T-cell (primary cell): Measurements from ENCODE around the gene REELD1. TPM values are rescaled to one million over a fixed set of nuclear protein-coding genes. Genes with fewer than 3 reads are reported as not detected.

Source experiments
- ATAC-seq, 4 experiments: fragments of 200-7000 bp in 3 of 4; fragments of 150-1000 bp in 1 of 4; cut with Tn5 transposase; replicated peaks in 1 of 4; 1 replicate in 3 of 4; 2 replicates in 1 of 4; pipeline ENCODE4 v1.10.0; 2021; ENCODE audit warnings: moderate library complexity in 3 of 4, mild to moderate bottlenecking in 2 of 4, moderate number of reproducible peaks in 1 of 4
- CTCF ChIA-PET, 2 donors: fragments of 300-600 bp; sonication (Branson Sonifier 250); formaldehyde crosslinking; loops; one replicate each; lab custom pipeline; 2022; ENCODE audit warnings: antibody characterized with exemption in 2 of 2; lab: Charles Lee
- POLR2A ChIA-PET, 2 donors: fragments of 300-600 bp; sonication (Branson Sonifier 250); formaldehyde crosslinking; loops; one replicate each; lab custom pipeline; 2022; ENCODE audit warnings: antibody characterized with exemption in 2 of 2; lab: Charles Lee
- DNase-seq, 35 experiments: peaks; one replicate each; pipeline versions ENCODE4 v3.0.0 to v3.0.0-alpha.2; 2013 to 2023
- H3K27ac ChIP-seq: one replicate; pipeline ENCODE4 v1.5.1; 2013; ENCODE audit warnings: low read length
- H3K27me3 ChIP-seq, 2 experiments: replicated peaks in 1 of 2; 1 replicate in 1 of 2; 2 replicates in 1 of 2; pipeline versions ENCODE4 v1.6.1 to v1.7.0; 2013; ENCODE audit warnings: low read length in 1 of 2, mixed read lengths in 1 of 2; ENCODE audit not compliant: control insufficient read depth in 2 of 2, insufficient read depth in 2 of 2; ENCODE audit errors: extremely low read depth in 1 of 2
- H3K36me3 ChIP-seq, 2 donors: 1 replicate in 1 of 2; 2 replicates in 1 of 2; pipeline versions ENCODE4 v1.6.1 to v1.7.0; 2013; ENCODE audit warnings: low read length in 1 of 2; ENCODE audit not compliant: control insufficient read depth in 2 of 2, insufficient read depth in 1 of 2; ENCODE audit errors: extremely low read depth in 1 of 2
- H3K4me1 ChIP-seq, 2 experiments: 1 replicate in 1 of 2; 2 replicates in 1 of 2; pipeline versions ENCODE4 v1.6.1 to v1.7.0; 2013; ENCODE audit warnings: low read length in 2 of 2, mixed read lengths in 1 of 2; ENCODE audit not compliant: insufficient read depth in 2 of 2, control insufficient read depth in 1 of 2; ENCODE audit errors: extremely low read depth in 1 of 2
- H3K4me3 ChIP-seq, 2 donors: 1 replicate in 1 of 2; 2 replicates in 1 of 2; pipeline versions ENCODE4 v1.5.1 to v1.7.0; 2013; ENCODE audit warnings: mild to moderate bottlenecking in 2 of 2, low read length in 1 of 2, moderate library complexity in 1 of 2; ENCODE audit not compliant: control insufficient read depth in 1 of 2; ENCODE audit errors: extremely low read depth in 1 of 2
- H3K9me3 ChIP-seq: 2 replicates; pipeline ENCODE4 v1.7.0; 2013
- H3K27ac Mint-ChIP-seq, 2 donors: one replicate each; pipeline ENCODE4 v1.8.0; 2020 to 2021; ENCODE audit warnings: mild to moderate bottlenecking in 2 of 2, mixed read lengths in 2 of 2
- H3K27me3 Mint-ChIP-seq, 2 donors: one replicate each; pipeline ENCODE4 v1.8.0; 2021 to 2022; ENCODE audit warnings: mixed read lengths in 2 of 2
- H3K36me3 Mint-ChIP-seq: one replicate; pipeline ENCODE4 v1.8.0; 2021; ENCODE audit warnings: mixed read lengths
- H3K4me1 Mint-ChIP-seq, 3 donors: one replicate each; pipeline ENCODE4 v1.8.0; 2020 to 2022; ENCODE audit warnings: mixed read lengths in 3 of 3, mild to moderate bottlenecking in 1 of 3
- H3K4me3 Mint-ChIP-seq, 3 donors: one replicate each; pipeline ENCODE4 v1.8.0; 2020 to 2022; ENCODE audit warnings: mild to moderate bottlenecking in 3 of 3, mixed read lengths in 3 of 3, moderate library complexity in 3 of 3
- H3K9me3 Mint-ChIP-seq, 3 donors: one replicate each; pipeline ENCODE4 v1.8.0; 2020 to 2022; ENCODE audit warnings: mixed read lengths in 3 of 3
- WGBS: methylation state at CpG from one replicate; pipeline ENCODE4 v1.1.5; 2013; ENCODE audit warnings: missing lambda C conversion rate; ENCODE audit not compliant: insufficient coverage; 5-methylcytosine and 5-hydroxymethylcytosine counted together
- total RNA-seq, 35 experiments: library from RNA in 6 of 35; stranded (reverse) in 6 of 35; fragments of 120-200 nt in 1 of 35; gene quantifications; one replicate each; pipeline versions ENCODE4 v1.2.1 to v1.2.4 and lab custom pipeline; 2013 to 2026

Gene REELD1
- total RNA-seq, 5 donors from 2014 or later (not counting 1 experiment from before 2014, with no cell fraction given): 0.65 to 2.0 (median 1.4) TPM

DNA sequence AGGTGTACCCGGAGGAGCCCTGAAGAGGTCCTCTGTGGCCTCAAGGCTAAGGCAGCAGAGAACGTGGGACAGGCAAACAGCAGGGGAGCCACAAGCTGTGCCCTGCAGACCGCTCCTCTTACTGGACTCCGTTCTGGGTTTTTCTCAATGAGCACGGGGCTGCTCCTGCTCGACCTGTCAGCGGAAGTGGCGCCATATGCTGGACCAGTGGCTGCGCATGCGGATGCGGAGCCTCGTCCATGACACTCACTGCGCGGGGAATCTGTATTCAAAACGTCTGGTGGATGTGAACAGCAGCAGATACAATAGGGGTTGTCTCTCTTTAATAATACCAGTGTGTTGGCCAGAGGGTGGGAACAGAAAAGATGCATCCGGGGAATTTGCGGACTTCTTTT lies 29.5 kb downstream of the REELD1 start:
- no peak for DNase-seq
- ChIA-PET CTCF (no interaction called here), POLR2A (no interaction called here)
- Histone ChIP-seq H3K27ac (no peak overlapping the region), H3K4me1 (peaks cover 5 to 10% of the 10 kb centered on the region in 2 experiments), H3K27me3 (peaks cover 0 to 27% of the 10 kb centered on the region in 2 experiments), H3K36me3 (no peaks in the 10 kb centered on the region), H3K9me3 (no peaks in the 10 kb centered on the region), H3K4me3 (peak overlapping the region in 1 of 2 donors; percentile 28)
- H3K36me3 Mint-ChIP-seq: no peaks in the 10 kb centered on the region
- peaks cover 15 to 21% (median 16%) of the 10 kb centered on the region in 3 donors for H3K4me1 Mint-ChIP-seq
- peak in 1 of 4 experiments; percentile 2 for ATAC-seq
- H3K27me3 Mint-ChIP-seq: peaks cover 3 to 8% of the 10 kb centered on the region in 2 donors
- H3K9me3 Mint-ChIP-seq: no peaks in the 10 kb centered on the region
- H3K4me3 Mint-ChIP-seq: peak overlapping the region in 1 of 3 donors; percentile 56
- WGBS: 85% methylated on average over 16 of the region's 17 CpGs
- no peak overlapping the region for H3K27ac Mint-ChIP-seq

DNA sequence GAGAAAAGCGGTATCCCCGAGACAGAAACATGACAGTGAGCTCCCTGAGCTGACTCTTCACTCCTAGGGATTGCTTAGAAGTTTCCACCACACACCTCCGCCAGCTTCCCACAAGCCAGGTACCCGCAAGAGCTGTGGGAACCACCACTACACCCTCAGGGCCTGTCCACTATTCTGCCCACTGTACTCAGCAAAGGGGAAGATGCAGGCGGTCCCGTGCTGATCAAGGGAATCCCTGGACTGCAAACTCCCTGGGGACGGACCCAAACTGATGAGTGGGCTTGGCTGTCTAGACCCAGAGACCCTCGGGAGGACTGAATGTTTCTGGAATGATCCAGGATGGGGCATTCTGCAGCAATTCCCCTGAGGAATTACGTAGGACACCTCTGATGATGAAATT lies 30.2 kb downstream of the REELD1 start:
- Mint-ChIP-seq H3K27ac (no peak overlapping the region), H3K36me3 (no peaks in the 10 kb centered on the region), H3K27me3 (peaks cover 3 to 8% of the 10 kb centered on the region in 2 donors), H3K4me3 (peak overlapping the region in 1 of 3 donors; percentile 56), H3K9me3 (no peaks in the 10 kb centered on the region), H3K4me1 (peaks cover 15 to 21% (median 16%) of the 10 kb centered on the region in 3 donors)
- no peak overlapping the region for H3K4me3 ChIP-seq
- WGBS: 83% methylated on average over 7 of the region's 9 CpGs
- no peaks in the 10 kb centered on the region for H3K9me3 ChIP-seq
- ATAC-seq (no peak), DNase-seq (no peak)
- CTCF ChIA-PET: interaction anchor here in 1 of 2 donors (0.6 kb wide), 3 partner anchors 17 to 853 kb away, joined by 3 to 4 read pairs (median 3); no protein-coding TSS in a partner anchor
- peaks cover 0 to 27% of the 10 kb centered on the region in 2 experiments for H3K27me3 ChIP-seq
- H3K36me3 ChIP-seq: no peaks in the 10 kb centered on the region
- H3K27ac ChIP-seq: no peak overlapping the region
- peaks cover 5 to 10% of the 10 kb centered on the region in 2 experiments for H3K4me1 ChIP-seq
- POLR2A ChIA-PET: no interaction called here

- no peak overlapping the region for H3K4me3 ChIP-seq
- DNase-seq: no peak
- Mint-ChIP-seq H3K36me3 (peaks cover under 1% of the 10 kb centered on the region), H3K4me1 (peaks cover 15 to 21% (median 16%) of the 10 kb centered on the region in 3 donors), H3K27me3 (peaks cover 3 to 8% of the 10 kb centered on the region in 2 donors), H3K4me3 (no peak overlapping the region), H3K9me3 (no peaks in the 10 kb centered on the region), H3K27ac (no peak overlapping the region)
- ATAC-seq: no peak
- H3K4me1 ChIP-seq: peaks cover 5 to 10% of the 10 kb centered on the region in 2 experiments
- no peaks in the 10 kb centered on the region for H3K9me3 ChIP-seq
- H3K36me3 ChIP-seq: no peaks in the 10 kb centered on the region
- POLR2A ChIA-PET: no interaction called here
- no peak overlapping the region for H3K27ac ChIP-seq
- 83% methylated on average over 2 of the region's 3 CpGs for WGBS
- peaks cover 0 to 27% of the 10 kb centered on the region in 2 experiments for H3K27me3 ChIP-seq
- CTCF ChIA-PET: interaction anchor here in 1 of 2 donors (0.6 kb wide), 2 partner anchors 772 to 852 kb away, joined by 3 read pairs; no protein-coding TSS in a partner anchor
Observed at GRCh38 chr4:146245246-146245645, 30.9 kb downstream of the REELD1 start.

DNA sequence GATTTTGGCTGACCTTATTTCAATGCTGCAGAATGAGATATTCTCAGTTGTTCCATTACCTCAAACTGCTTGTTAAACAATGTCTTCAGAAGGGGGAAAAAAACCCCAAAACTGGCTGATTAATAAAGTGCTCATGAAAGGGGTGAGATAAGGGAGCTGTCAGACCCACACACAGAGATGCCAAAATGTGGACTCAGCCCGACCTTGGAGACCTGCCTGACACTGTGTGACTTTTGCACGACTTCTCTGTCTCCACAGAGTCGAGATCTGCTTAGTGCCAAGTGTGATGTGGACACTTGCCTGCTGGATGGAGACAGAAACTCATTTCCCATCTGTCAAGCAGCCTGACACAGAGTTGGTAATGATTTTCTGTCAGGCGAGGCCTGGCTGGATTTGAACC lies 31.5 kb downstream of the REELD1 start:
- no peak for ATAC-seq
- H3K9me3 Mint-ChIP-seq: no peaks in the 10 kb centered on the region
- CTCF ChIA-PET: no interaction called here

DNA sequence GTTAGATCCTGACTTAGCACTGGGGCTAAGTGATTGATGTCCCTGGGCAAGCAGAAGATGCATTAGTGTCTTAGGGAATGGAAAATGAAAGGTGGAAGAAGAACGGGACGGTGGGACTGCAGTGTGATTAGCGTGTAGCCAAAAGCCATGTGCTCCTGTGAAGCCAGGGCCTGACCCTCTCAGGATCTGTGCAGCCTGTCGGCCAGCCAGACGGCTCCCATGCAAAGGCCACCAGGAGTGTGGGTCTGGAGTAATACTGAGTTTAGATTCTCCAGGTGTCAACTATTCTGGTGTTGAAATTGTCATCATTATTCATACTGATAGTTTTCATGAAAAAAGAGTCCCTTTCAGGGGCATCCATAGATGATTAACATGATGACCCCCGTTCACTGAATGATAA lies 32.0 kb downstream of the REELD1 start:
- peaks cover 3 to 8% of the 10 kb centered on the region in 2 donors for H3K27me3 Mint-ChIP-seq
- no peak overlapping the region for H3K4me3 Mint-ChIP-seq
- no peaks in the 10 kb centered on the region for H3K9me3 Mint-ChIP-seq
- H3K4me3 ChIP-seq: no peak overlapping the region
- ATAC-seq (no peak), DNase-seq (no peak)
- H3K4me1 ChIP-seq: peaks cover 5 to 10% of the 10 kb centered on the region in 2 experiments
- H3K36me3 ChIP-seq: no peaks in the 10 kb centered on the region
- H3K36me3 Mint-ChIP-seq: peaks cover 3% of the 10 kb centered on the region
- no peaks in the 10 kb centered on the region for H3K9me3 ChIP-seq
- H3K27ac Mint-ChIP-seq: no peak overlapping the region
- ChIA-PET POLR2A (no interaction called here), CTCF (no interaction called here)
- peaks cover 15 to 21% (median 16%) of the 10 kb centered on the region in 3 donors for H3K4me1 Mint-ChIP-seq
- H3K27ac ChIP-seq: no peak overlapping the region
- WGBS: 66% methylated on average over 3 of the region's 6 CpGs
- peaks cover 0 to 25% of the 10 kb centered on the region in 2 experiments for H3K27me3 ChIP-seq

More for the DNA sequence above, 31.5 kb downstream of the REELD1 start:
- no peak overlapping the region for H3K4me3 Mint-ChIP-seq
- 48% methylated on average over 3 of the region's 4 CpGs for WGBS
- no peak overlapping the region for H3K27ac Mint-ChIP-seq
- H3K4me1 Mint-ChIP-seq: peaks cover 15 to 21% (median 16%) of the 10 kb centered on the region in 3 donors
- no peak overlapping the region for H3K4me3 ChIP-seq
- no peaks in the 10 kb centered on the region for H3K9me3 ChIP-seq
- H3K36me3 Mint-ChIP-seq: peaks cover 3% of the 10 kb centered on the region
- no peak for DNase-seq
- peaks cover 0 to 27% of the 10 kb centered on the region in 2 experiments for H3K27me3 ChIP-seq
- peaks cover 5 to 10% of the 10 kb centered on the region in 2 experiments for H3K4me1 ChIP-seq
- POLR2A ChIA-PET: no interaction called here
- H3K27me3 Mint-ChIP-seq: peaks cover 3 to 8% of the 10 kb centered on the region in 2 donors
- no peaks in the 10 kb centered on the region for H3K36me3 ChIP-seq
- no peak overlapping the region for H3K27ac ChIP-seq

DNA sequence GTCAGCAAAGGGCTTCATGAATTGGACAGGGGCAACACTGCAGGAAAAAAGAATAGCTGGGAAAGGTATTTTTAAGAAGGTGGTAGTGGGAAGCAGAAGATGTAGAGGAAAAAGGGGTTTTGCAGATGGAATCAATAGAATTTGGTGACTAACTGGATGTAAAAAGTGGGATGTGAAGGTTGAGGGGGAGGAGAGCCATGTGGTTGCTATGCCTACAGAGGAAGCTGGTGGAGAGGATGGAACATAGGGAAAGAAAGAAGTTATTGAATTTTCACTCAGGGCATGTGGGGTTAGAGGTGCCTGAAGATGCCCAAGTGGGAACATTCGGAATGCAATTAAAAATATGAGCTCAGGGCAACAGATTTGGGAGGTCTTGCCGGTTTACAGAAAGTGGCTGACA lies 33.0 kb downstream of the REELD1 start:
- ATAC-seq (no peak), DNase-seq (no peak)
- H3K4me1 Mint-ChIP-seq: peaks cover 11 to 17% (median 12%) of the 10 kb centered on the region in 3 donors
- H3K27me3 Mint-ChIP-seq: peaks cover 0 to 5% of the 10 kb centered on the region in 2 donors
- H3K27me3 ChIP-seq: peaks cover 0 to 20% of the 10 kb centered on the region in 2 experiments
- ChIA-PET CTCF (interaction anchor here in 1 of 2 donors (0.9 kb wide), 1 partner anchor 660 kb away, joined by 3 read pairs; no protein-coding TSS in a partner anchor), POLR2A (no interaction called here)
- H3K4me3 ChIP-seq: no peak overlapping the region
- no peak overlapping the region for H3K27ac ChIP-seq
- no peak overlapping the region for H3K27ac Mint-ChIP-seq
- peaks cover 8% of the 10 kb centered on the region for H3K36me3 Mint-ChIP-seq
- H3K9me3 ChIP-seq: no peaks in the 10 kb centered on the region
- H3K36me3 ChIP-seq: no peaks in the 10 kb centered on the region
- H3K4me3 Mint-ChIP-seq: no peak overlapping the region
- no peaks in the 10 kb centered on the region for H3K9me3 Mint-ChIP-seq
- H3K4me1 ChIP-seq: peaks cover 5 to 10% of the 10 kb centered on the region in 2 experiments
- WGBS: 46% methylated on average over 2 of the region's 2 CpGs
